ENCODE results near the gene RBP5.
A peak's percentile ranks its signal among the peaks of the same experiment; 100 is the strongest.

Gene RBP5

DNA sequence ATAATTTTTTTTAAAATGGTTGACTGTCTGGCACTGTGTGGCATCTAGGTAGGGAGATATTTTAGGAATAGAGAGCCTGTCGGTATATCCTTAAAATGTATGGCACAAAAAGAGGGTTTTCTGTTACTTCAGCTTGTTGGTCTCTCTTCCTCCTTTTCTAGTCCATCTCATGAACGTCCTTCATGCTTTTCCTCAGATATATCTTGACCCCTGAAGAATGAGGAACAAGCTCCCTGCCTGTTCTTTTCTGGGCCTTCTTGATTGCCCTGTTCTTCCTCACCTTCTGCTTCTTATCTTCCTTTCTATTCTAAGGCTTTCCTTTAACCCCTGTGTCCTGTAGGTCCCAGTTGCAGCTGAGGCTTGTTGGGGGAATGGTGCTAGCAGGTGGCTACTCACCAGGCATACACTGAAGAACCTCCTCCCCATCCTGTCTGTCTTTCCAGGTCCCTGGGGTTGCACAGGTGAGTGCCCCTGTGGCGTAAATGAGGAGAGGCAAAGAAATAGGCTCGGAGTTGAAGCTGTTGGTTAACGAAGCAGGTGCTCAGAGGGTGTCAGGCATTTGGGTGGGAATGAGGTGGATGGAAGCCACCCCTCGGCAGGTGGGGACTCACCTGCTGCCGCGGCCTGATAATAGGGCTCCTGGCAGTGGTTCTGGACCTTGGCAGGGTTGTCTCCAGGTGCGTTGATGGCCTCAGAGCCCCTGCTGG is 29.2 kb downstream of the RBP5 start:
- DNase-seq = no peak

DNA sequence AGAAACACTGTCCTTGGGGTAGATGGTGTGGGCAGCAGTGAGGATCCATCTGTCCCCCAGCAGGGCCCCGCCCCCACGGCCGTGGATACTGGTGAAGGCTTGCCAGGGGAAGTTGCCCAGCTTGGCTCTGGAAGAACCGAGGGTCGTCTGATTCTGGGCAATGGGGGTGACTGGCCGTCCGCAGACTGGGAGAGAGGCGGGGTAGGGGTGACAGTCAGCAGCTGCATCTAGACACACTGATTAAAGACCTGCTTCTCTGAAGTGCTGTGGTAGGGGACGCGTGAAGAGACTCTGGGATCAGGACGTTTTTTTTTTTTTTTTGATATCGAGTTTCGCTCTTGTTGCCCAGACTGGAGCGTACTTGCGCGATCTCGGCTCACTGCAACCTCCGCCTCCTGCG is 31.7 kb downstream of the RBP5 start:
- DNase-seq = no peak

DNA sequence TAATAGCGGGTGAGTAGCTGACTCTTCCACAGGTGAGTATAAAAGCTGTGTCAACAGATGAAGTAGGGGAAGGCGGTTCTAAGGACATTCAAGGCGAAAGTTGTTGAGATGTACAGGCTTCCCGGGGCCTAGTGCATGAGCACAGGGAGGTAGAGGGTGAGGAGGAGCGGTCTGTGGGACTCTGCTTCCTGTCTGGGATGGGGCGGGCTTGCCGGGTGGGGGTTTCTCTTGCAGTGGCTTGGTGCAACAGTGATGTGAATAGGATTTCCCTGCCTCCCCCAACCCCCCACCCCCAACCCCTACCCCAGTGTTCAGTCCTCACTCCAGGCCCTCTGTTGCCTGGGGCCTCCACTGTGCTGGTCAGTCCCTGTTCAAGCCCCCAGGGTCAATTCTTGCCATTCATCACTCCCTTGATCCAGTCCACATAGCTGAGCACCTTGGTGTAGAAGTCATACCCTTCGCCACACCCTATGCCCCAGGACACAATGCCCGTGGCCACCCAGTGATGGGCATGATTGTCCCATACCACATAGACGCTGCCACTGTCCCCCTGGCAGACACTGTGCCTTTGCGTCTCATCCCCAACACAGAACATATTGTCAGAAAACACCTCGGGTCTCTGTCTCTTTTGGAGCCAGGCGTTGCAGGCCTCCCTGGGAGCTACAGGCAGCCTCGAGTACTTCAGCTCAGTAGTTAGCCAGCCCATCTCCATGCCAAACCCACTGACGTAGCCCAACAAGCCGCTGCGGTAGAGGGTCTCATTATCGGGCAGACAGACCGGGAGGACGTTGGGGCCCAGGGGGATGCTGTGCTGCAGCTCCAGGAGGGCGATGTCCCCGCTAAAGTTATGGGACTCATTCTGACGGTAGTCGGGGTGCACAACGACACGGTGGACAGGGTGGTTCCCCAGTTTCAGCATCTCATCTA is 32.4 kb downstream of the RBP5 start:
- DNase-seq = no peak

GRCh38 chr12:7093892-7094291 is 34.8 kb downstream of the RBP5 start:
- no peak for DNase-seq

GRCh38 chr12:7093486-7093885 is 35.2 kb downstream of the RBP5 start:
- DNase-seq = no peak

DNA sequence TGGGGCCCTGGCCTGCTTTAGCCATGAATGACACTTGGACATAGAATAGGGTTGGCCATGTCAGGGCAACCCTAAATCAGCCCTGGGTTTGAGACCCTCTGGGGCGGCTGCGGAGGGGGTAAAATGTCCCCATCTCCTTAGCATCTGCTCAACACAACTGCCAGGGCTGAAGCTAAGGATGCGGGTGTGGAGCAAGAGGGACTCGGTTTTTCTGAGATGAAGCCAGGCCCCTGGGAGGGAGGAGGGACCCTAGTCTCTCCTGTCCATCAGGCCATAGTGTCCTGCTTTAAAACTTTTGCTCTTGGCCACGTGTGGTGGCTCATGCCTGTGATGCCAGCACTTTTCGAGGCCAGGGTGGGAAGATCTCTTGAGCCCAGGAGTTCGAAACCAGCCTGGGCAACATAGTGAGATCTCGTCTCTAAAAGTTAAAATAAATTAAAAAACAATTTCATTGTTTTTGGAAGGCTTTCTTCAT is 35.7 kb downstream of the RBP5 start:
- DNase-seq = no peak

DNA sequence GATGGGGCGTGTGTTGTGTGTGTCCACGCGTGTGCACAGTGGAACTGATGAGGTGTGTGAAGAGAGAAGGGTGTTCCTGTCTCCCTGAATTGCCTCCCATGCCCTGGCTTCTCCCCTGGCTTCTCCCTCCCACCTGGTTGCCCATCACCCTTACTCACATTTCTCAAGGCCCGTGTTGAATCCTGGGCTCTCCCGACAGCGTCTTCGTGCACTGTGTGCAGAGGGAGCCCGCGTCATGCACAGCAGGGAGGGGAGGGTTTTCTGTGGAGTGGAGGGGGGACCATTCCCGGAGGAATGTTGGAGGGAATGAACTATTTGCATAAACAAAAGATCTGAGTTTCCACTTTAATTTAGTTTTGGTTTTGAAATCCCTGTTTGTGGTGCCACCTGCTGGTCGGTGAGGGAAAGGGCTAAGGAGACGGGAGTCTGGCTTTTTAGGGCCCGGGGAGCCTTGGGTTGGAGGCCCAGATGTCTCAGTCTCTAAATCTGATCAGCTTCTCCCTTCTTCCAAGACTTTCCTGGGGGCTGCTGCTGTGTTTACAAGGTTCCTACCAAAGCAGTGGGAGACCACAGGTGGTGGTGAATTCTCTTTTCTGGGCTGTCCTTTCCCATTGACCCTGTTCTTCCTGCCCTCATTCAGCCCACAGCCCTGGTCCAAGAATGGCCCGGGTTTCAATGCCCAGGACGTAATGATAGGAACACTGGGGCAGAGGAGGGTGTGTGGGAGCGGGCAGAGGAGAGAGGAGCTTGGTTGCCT is 36.3 kb downstream of the RBP5 start, which contains the start of gene C1R:
Gene C1R, minus strand, starts transcription at position 217 of the 757 bp plus-strand sequence. Its CDS starts 57 bp downstream, at position 160.
- DNase-seq = peak; percentile 65

GRCh38 chr12:7091660-7092228 is 36.9 kb downstream of the RBP5 start:
- DNase-seq = no peak

- no peak for DNase-seq
Measured at GRCh38 chr12:7091171-7091570, 37.5 kb downstream of the RBP5 start.

GRCh38 chr12:7090222-7090998 is 38.3 kb downstream of the RBP5 start:
- DNase-seq = no peak

GRCh38 chr12:7089196-7089871 is 39.4 kb downstream of the RBP5 start:
- no peak for DNase-seq

DNA sequence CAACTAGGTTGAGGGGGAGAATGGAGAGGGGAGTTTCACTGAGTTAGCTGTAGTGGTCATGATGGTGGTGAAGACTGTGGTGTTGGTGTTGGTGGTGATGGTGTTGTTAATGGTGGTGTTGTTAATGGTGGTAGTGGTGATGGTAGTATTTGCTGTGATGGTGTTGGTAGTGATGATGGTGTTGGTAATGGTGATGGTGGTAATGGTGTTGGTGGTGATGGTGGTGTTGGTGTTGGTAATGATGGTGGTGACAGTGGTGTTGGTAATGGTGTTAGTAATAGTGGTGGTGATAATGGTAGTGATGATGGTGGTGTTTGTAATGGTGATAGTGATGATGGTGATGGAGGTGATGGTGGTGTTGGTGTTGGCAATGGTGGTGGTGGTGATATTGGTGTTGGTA is 45.6 kb downstream of the RBP5 start:
- no peak for DNase-seq

- DNase-seq = no peak
Measured at GRCh38 chr12:7081037-7081436, 47.7 kb downstream of the RBP5 start.

DNA sequence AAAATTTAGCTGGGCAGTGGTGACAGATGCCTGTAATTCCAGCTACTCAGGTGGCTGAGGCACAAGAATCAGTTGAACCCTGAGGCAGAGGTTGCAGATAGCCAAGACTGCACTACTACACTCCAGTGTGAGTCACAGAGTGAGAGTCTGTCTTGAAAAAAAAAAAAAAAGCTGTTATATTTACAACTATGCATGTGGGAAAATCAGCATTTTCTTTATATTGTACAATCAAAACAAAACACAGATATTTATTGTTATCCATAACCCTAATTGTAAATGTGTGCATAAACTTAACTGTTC is 48.9 kb downstream of the RBP5 start:
- no peak for DNase-seq

DNA sequence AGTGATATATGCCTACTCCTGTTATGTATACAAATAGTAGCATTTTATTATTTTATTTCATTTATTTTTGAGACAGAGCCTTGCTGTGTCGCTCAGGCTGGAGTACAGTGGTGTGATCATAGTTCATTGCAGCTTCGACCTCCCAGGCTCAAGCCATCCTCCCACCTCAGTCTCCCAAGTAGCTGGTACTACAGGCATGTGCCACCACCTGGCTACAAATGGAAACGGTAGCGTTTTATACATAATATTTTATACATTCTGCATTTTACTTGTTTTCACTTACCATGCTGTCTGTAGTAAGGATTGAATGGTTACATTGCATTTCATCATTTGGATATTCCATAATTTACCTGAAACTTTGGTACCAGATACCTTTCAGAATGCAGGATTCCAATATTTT is 50.5 kb downstream of the RBP5 start:
- DNase-seq = no peak

DNA sequence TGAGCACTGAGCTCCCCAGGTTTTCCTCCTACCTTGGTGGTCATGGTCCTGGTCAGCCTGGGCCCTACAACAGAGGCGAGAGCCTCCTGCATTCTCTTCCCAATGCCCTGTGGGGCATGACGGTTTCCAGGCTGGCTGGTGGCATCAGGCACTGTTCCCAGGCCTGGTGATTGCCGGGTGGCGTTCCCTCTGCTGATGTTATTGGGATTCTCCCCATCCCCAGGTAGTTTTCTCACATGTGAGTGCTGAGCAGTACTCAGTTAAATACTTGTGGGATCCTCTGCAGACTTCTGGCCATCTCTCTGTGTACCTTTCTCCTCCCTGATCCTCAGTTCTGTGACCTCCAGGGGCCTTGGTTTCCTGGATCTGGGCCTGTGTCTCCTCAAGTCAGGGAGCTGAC is 52.2 kb downstream of the RBP5 start:
- DNase-seq = no peak

GRCh38 chr12:7075939-7076338 is 52.8 kb downstream of the RBP5 start:
- DNase-seq = no peak

DNA sequence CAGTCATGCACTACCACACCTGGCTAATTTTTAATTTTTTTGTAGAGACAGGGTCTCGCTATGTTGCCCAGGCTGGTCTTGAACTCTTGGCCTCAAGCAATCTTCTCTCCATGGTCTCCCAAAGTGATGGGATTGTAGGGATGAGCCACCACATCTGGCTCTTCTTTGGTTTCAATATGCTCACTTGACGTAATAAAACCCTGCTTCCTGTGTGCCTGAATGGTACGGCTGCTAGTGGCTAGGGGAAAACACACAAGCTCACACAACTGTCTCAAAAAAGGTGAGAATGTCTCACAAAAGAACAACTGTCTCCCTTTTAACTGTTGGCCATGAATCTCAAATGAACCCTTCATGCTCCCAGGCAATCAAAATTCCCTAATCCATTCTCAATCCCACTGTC is 53.2 kb downstream of the RBP5 start:
- DNase-seq = no peak

GRCh38 chr12:7073946-7074345 is 54.7 kb downstream of the RBP5 start:
- no peak for DNase-seq
